WI38 (cell line): Measurements from ENCODE around the gene NAA16.

Experiments used
- H3K4me3 ChIP-seq: 2 replicates; pipeline ENCODE4 v1.5.1; 2011; ENCODE audit warnings: low read depth, mild to moderate bottlenecking, control low read depth, low read length
- TF ChIP-seq, protein P1 (sequence below): IDR thresholded peaks from 2 replicates; pipeline ENCODE4 v1.5.1; 2012; ENCODE audit warnings: low read depth, mild to moderate bottlenecking, control low read depth, low read length

NAA16 gene

GRCh38 chr13:41361491-41361890 is 50.4 kb downstream of the NAA16 start:
- no peak overlapping the region for H3K4me3 ChIP-seq
- TF ChIP-seq, protein P1, sequence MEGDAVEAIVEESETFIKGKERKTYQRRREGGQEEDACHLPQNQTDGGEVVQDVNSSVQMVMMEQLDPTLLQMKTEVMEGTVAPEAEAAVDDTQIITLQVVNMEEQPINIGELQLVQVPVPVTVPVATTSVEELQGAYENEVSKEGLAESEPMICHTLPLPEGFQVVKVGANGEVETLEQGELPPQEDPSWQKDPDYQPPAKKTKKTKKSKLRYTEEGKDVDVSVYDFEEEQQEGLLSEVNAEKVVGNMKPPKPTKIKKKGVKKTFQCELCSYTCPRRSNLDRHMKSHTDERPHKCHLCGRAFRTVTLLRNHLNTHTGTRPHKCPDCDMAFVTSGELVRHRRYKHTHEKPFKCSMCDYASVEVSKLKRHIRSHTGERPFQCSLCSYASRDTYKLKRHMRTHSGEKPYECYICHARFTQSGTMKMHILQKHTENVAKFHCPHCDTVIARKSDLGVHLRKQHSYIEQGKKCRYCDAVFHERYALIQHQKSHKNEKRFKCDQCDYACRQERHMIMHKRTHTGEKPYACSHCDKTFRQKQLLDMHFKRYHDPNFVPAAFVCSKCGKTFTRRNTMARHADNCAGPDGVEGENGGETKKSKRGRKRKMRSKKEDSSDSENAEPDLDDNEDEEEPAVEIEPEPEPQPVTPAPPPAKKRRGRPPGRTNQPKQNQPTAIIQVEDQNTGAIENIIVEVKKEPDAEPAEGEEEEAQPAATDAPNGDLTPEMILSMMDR, result no peak

DNA sequence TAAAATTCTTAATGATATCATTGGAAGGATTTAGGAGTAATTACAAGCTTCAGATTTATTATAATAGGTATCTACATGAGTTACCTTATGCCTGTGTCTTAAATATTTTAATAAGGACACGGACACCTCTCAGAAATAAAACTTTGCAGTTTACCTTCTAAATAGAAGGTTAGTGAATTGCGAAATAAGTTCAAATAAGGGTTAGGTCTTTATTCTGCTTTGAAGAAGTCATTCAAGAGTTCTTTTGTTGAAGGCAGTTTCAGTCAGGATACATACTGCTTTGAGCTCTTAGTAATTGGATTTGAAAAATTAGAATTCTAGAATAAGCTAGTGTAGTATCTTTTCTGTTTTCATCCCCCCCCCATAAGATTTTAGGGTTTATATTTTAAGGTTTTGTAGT is 53.0 kb downstream of the NAA16 start:
- TF ChIP-seq, protein P1, result no peak
- no peak overlapping the region for H3K4me3 ChIP-seq

DNA sequence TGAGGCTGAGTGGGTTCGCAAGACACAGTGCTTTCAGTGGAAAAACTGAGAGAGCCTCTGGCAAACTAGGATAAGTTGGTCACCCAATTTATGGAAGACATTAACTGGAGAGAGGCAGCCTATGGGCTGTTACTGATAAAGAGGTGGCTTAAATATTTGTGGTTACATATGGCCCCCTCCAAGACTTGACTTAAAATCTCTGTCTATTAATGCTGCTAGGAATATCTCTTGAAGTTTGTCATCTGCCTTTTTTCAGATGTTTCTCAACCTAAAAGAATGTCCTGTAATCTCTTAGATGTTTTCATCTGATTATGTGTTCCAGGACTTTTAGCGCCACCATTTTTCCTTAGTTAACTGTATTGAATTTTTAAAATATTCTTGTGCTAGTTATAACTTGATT is 54.6 kb downstream of the NAA16 start:
- H3K4me3 ChIP-seq, result no peak overlapping the region
- TF ChIP-seq, protein P1, result no peak

- TF ChIP-seq, protein P1, result no peak
Measured at GRCh38 chr13:41370736-41371135, 59.7 kb downstream of the NAA16 start.

DNA sequence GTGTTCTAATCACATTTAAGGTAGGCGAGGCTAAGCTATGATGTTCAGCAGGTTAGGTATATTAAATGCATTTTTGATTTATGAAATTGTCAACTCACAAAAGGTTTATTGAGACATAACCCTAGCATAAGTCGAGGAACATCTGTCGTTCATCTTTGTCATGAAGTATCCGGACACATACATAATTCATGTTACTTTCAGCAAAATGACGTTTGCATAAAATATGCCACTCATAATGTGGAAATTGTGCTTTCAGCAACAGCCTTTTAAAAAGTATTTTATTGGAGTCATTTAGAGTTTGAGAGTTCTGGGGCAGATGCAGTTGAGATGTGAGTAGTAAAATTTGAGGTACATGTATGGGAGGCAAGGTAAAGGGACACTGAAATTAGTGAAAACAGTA is 66.4 kb downstream of the NAA16 start:
- H3K4me3 ChIP-seq, result no peak overlapping the region
- TF ChIP-seq, protein P1, result no peak

More at GRCh38 chr13:41370736-41371135, 59.7 kb downstream of the NAA16 start:
- H3K4me3 ChIP-seq, result no peak overlapping the region

GRCh38 chr13:41382431-41382830 is 71.4 kb downstream of the NAA16 start:
- TF ChIP-seq, protein P1, result no peak

DNA sequence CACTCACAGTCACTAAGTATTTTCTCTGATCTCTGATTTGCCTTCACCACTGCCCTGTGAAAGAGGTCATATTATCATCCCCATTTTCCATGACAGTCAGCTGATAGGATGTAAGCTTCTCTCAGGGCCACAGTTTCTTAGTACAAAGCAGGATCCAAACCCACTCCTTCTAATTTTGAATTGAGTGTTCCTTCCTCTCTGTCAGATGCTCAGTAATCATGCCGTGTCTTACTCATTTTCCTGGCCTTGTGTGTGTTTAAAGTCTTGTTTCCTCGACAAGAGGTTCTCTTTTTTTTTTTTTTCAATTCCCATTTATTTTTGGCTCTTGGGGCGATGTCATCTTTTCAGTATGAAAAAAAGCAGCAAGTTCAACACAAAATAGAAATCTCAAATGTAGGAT is 72.3 kb downstream of the NAA16 start:
- no peak overlapping the region for H3K4me3 ChIP-seq
- TF ChIP-seq, protein P1, result no peak

More at GRCh38 chr13:41382431-41382830, 71.4 kb downstream of the NAA16 start:
- H3K4me3 ChIP-seq, result no peak overlapping the region
